G401.6 (cell line): ENCODE measurements around the gene SLCO2A1.

Experiments
- FAIRE-seq: peaks from 2 replicates; lab custom pipeline; 2012; peaks lifted over from hg19 to GRCh38; lab: Jason Lieb, UNC

SLCO2A1 gene

DNA sequence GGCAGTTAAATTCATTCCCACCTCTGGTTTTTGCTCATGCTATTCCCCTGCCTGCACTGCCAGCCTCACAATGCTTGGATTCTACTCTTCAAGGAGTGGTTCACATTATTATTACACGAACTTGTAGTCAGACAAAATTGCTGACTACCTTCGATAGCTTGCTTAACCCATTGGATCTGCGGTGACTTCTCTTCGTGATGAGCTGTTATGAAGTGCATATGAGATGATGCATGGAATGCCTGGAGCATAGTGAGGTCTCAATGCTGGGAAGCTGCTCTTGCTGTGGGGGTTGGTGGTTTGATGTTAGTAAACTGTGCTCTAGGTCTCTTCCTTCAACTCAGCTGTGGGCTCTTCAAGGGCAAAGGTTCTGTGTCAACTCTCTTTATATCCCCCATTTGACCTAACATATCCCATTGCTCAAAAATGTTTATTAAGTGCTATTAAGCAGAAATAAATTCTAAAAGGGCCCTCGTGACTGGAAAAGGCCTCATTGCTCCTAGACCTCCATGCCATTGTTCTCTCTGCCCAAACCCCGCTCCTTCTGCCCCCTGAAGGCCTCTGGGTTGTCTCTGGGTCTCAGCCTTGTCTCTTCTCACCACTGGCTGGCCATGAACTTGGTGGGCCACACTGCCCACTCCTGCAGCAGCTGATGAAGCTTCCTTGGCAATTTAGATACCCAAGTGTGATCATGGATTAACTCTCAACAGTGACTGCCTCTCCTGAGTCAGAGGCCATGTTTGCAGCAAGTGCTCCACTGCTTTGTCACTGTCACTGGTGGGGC lies 4.5 kb upstream of the SLCO2A1 start:
- FAIRE-seq: no peak

DNA sequence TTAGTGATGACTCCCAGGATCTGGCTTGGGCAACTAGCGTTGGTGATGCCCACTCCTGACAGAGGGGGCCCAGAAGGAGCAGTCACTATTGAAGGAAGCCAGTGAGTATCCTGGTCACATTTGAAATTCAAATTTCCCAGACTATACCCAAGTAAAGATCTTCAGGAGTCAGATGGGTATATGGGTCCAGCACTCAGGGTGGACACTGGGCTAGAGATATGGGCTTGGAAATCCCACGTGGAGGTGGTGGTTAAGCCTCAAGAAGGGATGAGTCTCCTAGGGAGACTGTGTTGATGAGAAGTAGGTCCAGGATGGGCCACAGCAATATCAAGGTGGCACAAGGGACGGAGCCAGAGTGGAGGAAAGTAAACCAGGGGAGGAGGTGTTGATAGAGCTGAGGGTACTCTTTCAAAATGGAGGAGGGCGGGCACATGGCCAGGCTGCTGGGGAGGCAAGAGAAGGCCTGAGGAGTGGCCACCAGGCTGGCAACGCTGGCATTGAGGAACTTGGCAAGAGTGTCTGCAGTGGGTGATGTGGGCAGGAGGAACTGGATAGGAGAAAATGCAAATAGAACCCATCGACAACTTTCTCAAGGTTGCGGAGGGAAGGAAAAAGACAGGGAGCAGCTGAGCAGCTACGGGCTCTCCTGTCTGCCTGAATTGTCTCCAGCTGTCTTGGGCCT lies 3.7 kb upstream of the SLCO2A1 start:
- FAIRE-seq: no peak

DNA sequence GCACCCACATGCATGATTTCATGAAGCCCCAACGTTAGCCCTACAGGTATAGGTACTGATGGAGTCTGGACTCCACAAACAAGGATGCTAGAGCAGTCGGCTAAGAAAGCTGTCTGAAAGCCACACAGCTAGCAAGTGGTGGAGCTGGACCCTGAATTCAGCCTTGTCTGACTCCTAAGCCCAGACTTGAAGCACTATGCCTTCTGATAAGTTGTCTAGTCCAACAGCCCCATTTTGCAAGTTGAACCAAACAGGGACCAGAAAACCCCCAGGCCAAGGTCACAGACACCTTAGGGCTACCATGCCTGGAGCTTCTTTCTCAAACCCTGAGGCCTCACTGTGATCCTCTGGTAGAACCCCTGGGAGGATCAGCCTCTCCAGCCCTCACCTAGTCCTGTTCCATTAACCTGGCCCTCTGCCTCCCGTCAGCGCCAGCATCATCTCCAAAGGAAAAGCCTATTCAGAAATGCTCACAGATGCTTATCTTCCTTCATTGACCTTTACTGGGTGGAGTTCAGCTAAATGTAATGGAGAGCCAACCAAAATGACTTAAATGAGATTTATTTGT lies 1.7 kb upstream of the SLCO2A1 start:
- FAIRE-seq: no peak

DNA sequence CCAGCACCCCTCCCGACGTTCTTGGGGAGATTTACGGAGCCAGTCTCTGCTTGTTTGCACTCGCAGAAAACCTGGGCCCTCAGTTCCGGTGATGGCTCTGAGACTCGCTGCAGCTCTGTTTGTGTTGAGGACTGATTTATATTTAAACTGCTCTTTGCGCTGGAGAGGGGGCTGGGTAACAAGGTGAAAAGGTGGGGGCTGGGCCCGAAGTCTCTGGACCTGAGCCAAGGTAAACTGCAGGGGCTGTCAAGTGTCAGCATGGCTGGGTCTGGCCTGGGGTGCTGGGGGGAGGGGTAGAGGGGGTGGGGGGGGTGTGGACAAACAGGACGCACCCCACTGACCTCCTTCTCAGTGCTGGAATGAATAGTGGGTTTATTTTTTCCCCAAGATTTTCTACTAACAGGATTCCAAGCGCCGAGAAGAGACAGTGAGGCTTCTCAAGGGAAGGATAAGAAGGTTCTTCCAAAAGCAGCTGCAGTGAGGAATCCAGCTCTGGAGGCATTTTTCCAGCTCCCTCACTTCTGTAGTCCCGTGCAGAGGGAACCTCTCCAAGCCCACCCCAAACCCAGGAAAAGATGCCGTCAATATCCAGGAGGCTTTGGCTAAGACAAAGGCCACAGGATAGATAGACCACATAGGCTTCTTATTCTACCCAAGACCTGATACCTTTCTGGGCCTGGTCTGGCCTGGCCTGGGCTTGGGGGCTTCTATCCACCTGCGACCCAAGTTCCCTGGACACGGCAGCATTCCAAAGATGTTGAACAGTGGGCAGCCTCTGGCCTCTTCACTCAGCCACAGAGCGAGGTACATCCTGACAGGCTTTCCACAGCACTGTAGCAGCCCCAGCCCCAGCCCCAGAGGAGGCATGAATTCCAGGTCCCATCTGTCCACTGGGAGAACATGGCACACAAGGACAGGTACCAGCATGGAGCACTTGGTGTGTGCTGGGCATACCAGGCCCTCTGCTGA lies 938 bp upstream of the SLCO2A1 start:
- no peak for FAIRE-seq

DNA sequence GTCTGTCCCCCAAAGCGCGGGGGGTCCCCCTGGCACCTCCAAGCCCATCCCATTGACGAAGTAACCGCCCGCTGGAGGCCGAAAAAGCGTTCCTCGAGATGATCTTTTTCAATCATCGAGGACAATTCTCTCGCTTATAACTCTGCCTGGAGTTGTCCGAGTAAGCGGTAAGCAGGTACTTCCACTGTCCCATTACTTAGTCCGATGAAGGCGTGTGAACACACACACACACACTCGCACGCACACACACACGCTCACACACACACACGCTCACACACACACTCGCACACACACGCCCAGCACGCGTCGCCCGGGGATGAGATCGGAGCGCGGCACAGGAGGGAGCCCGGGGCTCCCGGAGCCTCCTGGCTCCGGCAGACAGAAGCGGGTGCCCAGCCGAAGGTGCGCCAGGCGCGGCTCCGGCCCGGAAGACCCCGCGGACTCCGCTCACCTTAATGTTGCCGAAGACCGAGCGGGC lies 430 bp downstream of the SLCO2A1 start:
- FAIRE-seq: no peak

DNA sequence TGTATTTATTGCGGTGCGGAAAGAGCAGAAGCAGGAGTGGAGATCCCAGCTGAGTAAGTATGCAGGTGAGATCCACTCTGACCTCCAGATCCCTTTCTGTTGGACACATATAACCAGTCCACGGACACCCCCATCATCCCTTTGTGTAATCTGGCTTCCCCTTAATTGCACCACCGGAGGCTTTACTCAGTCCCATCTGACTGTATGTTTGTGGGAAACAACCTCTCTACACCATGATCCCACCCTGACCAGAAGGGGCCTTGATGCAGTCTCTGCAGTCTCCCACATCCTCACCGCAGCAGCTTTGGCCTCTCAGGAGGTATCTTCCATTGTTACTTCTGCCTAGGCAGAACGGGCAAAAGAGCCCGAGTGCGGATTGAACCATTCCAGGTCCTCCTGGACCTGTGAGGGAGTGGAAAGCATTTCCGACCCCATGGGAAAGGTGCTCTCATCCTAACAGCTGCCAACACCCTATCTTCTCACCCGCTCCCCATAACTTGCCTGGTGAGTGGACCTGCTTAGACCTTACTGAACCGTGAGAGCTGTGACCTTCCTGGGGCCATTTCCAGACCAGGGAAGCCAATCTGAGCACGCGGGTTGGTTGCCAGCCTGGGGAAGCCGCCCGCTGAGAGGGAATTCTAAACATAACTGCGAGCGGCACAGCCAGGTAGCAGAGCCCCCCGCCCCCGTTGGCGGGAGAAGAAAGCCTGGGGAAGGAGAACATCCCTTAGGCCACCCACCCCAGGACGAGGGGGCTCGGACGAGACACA lies 1.1 kb downstream of the SLCO2A1 start:
- FAIRE-seq: no peak

DNA sequence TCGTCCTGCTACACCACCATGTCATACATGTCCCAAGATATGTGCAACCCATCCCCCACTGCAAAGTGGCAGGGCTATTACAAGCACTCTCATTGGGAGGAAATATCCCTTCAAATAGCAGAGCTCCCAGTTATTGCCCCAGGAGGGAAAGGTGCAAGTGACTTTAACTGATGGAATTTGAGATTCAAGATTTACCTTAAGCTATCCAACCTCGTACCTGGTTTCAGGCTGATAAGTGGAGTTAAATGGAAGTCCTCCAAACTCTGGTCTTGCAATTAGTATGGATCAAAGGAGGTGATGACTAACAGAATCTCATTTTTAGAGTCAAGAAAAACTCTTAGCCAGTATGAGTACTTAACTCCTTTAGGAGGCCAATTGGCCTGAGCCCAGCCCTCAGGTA lies 2.1 kb downstream of the SLCO2A1 start:
- FAIRE-seq: no peak

DNA sequence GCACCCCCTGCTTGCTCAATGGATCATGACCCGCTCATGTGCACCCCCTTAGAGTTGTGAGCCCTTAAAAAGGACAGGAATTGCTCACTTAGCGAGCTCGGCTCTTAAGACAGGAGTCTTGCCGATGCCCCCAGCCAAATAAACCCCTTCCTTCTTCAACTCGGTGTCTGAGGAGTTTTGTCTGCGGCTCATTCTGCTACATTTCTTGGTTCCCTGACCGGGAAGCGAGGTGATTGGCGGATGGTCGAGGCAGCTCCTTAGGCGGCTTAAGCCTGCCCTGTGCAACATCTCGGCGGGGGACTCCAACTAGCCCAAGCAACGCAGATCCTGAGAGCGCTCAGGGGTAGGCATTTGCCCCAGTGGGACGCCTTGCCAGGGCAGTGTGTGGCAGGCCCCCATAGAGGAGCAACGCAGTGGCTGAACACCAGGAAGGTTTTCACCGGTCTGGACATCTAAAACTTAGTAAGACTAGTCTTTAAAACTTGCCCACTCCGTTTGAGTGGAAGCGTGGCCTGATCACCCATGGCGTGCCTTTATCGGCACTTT lies 9.5 kb downstream of the SLCO2A1 start:
- FAIRE-seq: no peak

DNA sequence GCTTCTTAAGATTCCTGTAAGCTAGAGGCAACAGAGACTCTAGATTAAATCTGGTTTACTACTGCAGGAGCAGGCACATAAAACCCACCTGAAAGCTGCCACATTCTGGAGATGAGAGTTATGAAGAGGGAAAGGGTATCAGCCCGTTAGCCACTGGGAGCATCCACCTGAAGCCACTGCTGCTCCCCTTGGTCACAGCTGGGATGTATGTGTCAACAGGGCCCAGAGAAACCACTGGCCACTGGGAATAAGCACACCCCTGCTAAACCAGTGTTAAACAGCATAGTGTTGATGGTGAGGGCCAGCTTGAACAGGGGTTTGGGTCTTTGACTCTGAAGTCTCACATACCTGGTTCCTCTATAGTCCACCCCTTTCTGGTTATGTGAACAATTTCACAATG lies 10.9 kb downstream of the SLCO2A1 start:
- FAIRE-seq: no peak

DNA sequence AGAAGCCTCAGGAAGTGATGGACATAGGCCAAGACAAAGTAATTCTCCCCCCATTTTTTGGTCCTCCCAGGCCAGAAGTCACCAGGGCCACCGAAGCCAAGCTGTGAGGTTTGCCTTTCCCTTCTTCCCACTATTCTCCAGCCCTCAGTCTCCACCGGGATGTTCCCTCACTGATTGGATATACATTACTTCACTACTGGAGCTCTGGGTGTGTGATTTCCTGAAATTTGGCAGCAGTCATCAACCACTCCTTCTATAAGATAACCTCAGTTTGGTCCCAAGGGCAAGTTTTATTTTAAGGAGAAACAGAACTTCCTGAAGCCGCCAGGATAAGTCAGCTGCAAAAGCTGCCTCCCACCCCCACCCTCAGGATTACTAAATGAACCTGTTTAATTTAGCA lies 11.3 kb downstream of the SLCO2A1 start:
- no peak for FAIRE-seq

DNA sequence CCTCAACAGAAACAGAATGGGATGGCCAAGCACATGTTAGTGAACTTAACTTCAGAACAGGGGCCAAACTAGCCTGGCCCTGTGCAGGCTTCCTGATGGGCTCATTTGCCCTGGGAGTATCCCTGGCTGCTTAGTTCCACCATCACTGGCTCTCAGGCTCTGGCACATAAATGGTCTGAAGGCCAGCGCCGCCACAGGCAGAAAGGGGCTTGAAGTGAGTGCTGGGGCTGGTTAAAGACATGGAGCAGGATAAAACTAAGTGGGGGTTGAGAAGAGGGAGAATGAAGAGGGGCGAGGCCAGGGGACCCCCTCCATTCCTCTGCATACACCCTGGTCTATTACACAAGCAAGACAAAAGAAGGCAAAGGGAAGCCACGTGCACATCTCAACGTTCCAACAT lies 12.2 kb downstream of the SLCO2A1 start:
- FAIRE-seq: no peak

DNA sequence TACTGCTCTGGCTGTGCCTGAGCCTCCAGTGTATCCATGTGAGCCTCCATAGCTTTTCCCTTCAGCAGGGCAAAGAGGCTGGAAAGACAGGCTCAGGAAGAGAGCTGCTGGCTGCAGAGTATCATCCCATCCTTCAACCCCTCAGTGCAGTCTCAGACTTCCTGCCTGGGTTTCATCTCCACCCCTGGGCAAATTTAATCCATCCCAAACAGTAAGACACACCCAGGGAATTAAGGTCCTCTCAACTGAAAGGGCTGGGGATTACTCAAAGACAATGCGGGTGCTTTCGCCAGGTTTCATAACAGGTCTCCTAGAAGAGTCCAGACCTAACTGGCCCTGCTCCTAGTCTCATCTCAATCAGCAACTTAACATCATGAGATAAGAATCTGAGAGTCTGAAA lies 15.5 kb downstream of the SLCO2A1 start:
- no peak for FAIRE-seq

DNA sequence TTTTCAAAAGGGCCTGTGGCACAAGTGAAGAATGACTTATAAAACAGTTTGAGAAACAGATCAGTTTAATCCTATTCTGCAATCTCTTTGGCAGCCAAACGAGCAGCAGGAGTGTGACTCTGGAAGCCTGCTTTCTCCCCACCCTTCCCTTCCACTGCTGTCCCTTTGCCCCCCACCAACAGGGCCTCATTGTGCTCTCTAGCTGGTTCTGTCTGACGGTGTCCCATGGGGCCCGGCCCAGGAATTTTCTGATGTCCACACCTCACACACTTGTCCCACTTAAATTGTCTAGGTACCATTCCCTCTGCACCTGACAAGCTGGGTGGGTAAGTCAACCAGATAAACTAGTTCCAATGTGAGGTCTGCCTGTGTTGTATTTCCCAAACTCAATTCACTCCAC lies 16.4 kb downstream of the SLCO2A1 start:
- FAIRE-seq: no peak

DNA sequence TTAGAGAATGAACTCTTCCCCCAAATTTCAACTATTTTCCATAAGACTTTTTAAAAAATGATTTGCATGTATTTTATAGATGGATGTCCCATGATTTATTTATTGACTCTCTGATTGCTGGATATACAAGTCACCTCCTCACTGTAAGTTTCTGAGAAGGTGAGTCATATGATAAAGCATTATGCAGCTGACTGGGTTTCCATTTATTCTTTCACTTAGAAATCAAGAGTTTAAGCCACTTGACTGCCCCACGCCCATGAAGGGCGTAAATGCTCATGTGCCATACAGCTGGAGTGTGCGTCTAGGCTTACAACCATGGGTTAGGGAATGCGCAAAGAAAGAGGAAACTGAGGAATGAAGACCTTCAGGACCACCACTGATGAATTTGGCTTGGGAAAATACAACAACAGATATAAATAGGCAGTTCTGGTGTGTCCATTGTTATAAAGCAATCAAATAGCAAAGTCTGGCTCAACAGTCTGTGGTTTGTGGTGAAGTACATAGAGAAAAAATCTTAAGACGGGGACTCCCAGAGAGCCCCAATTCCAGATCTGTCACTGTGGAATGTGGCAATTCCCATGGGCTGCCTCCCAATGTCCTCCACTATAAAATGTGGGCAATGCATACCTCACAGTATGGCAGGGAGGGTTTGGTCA lies 20.3 kb downstream of the SLCO2A1 start:
- no peak for FAIRE-seq

DNA sequence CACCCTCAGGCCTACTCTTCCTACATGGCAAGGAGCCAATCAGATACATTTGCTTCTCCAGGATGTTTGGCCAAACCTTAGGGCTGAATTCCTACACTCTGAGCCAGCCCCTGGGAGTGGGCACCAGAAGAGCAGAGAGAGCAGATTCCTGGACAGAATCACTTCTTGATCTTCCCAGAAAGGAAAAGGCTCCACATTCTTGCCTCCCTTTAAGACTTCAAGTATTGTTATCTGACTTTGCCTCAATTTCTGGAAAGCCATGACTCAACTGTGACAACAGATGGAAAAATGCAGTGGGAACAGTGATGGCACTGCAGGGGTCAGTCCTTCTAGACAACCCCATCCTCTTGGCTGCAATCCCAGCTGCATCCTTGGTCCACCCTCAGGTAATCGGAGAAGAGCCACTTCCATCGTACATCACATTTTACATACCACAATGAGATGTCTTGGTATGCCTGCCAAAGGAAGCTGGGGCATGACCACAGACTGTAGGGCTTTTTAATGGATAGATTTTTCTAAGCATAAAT lies 21.0 kb downstream of the SLCO2A1 start:
- no peak for FAIRE-seq

DNA sequence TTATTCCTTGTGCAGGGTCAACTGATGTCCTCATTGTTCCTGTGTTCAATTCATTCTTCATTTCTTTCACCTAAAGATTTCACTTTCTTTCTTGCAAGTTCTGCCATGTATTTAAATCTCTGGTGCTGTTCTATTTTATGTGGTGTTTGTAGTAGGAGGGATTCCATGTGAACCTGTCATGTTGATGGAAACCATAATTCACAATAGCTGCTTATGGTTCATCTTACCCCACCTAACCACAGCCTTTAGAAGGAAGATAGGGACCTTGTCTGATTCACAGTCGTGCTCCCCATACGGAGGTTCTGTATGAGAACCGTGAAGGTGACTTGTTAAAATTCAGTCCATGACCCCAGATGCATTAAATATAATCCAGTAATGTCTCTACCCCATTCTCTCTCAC lies 21.9 kb downstream of the SLCO2A1 start:
- FAIRE-seq: no peak

DNA sequence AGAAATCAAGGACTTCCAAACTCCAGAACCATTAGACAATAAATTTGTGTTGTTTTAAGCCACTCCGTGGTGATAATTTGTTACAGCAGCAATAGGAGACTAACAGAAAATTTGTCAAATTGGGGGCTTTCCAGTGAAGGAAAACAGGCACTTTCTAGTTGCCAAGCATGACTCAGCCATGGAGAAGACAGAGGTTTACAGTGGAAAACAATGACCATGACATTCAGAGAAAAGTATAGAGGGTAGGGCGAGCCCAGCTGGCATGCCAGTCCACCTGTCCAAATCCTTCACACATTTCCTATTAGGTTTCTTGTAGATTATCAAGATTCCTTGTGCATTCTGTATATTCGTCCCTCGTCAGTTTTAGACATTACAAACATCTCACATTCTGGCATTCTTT lies 24.9 kb downstream of the SLCO2A1 start:
- no peak for FAIRE-seq

DNA sequence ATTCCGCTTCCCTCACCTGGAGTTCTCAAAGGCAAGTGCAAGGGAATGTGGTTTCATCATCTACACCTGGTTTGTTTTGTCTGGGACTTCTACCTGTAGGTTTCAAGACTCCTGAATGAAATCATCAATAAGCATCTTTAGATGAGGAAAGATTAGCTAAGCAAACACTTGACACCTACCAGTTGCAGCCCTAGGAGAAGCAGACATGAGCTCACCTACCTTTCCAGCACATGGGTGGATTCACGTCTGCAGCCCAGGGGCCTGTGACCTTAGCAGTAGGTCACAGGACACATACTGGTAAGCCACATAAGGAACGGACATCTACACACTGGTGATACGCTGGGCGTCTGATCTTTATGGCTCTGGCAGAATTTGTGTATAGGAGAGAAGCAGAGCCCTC lies 26.7 kb downstream of the SLCO2A1 start:
- FAIRE-seq: no peak

DNA sequence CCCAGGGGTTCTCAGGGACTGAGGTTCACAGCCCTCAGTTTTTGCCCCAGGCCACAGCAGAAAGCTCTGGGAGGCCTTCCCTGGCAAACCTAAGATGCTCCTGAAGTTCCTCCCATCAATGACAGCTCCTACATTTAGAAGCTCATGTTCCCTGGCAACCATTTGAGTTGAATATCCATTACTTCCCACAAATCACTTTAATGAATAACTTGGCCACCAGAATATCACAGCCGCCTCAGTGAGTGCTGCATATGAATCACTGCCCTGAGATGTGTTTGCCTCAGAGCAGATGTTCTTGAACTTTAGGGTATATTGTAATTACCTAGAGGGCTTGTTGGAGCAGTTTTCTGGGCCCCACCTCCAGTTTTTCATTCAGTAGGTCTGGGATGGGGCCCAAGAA lies 27.4 kb downstream of the SLCO2A1 start:
- no peak for FAIRE-seq

DNA sequence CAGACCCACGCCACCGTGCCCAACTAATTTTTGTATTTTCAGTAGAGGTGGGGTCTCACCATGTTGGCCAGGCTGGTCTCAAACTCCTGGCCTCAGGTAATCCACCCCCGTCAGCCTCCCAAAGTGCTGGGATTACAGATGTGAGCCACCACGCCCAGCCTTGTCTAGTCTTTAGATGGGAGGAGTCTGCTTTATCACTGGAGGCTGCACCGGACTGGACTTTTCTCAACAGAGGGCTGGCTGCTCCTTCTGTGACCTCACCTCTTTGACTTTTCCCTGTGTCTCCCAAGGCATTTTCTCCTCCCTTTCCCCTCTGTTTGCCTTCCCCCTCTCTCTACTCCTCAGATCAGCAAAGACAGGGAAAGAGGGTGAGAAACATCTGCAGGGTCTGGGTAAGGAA lies 28.5 kb downstream of the SLCO2A1 start:
- FAIRE-seq: no peak
